Neural cell (in vitro differentiated cells): Measurements from ENCODE around the gene TM9SF4. TPM values are rescaled to one million over a fixed set of nuclear protein-coding genes. Genes with fewer than 3 reads are reported as not detected.

Experiments
- H2AFZ ChIP-seq: fragments of 200-600, 300-800 bp; sonication (generic), shearing (Covaris generic); 2 replicates; pipeline ENCODE4 v1.6.0; 2014; ENCODE audit warnings: low read depth, mild to moderate bottlenecking, antibody characterized with exemption, low read length, moderate library complexity
- H3F3A ChIP-seq: fragments of 200-600 bp; shearing (Covaris generic); 2 replicates; pipeline ENCODE4 v1.6.1; 2016; ENCODE audit warnings: mild to moderate bottlenecking, moderate library complexity, mixed read lengths, antibody characterized with exemption, low read length; ENCODE audit not compliant: insufficient read depth, poor library complexity, severe bottlenecking
- H3K27ac ChIP-seq: fragments of 200-600, 300-800 bp; sonication (generic), shearing (Covaris generic); 2 replicates; pipeline ENCODE4 v1.5.1; 2014; ENCODE audit warnings: mild to moderate bottlenecking, low read length, moderate library complexity
- H3K27me3 ChIP-seq: fragments of 300-800, 200-600 bp; sonication (generic), shearing (Covaris generic); 2 replicates; pipeline ENCODE4 v1.6.0; 2014; ENCODE audit warnings: mild to moderate bottlenecking, low read depth, low read length, moderate library complexity; ENCODE audit not compliant: insufficient read depth
- H3K36me3 ChIP-seq: fragments of 300-800, 200-600 bp; sonication (generic), shearing (Covaris generic); 2 replicates; pipeline ENCODE4 v1.5.1; 2014; ENCODE audit warnings: mild to moderate bottlenecking, antibody characterized with exemption, low read length, moderate library complexity; ENCODE audit not compliant: insufficient read depth
- H3K4me2 ChIP-seq: fragments of 300-800, 200-600 bp; sonication (generic), shearing (Covaris generic); 2 replicates; pipeline ENCODE4 v1.6.0; 2014; ENCODE audit warnings: mild to moderate bottlenecking, low read length
- H3K4me3 ChIP-seq: fragments of 300-800, 200-600 bp; sonication (generic), shearing (Covaris generic); 2 replicates; pipeline ENCODE4 v1.5.1; 2014; ENCODE audit warnings: mild to moderate bottlenecking, low read length, moderate library complexity
- H3K79me2 ChIP-seq: fragments of 200-600 bp; shearing (Covaris generic); replicated peaks from 2 replicates; pipeline ENCODE4 v1.6.0; 2014; ENCODE audit warnings: mild to moderate bottlenecking, low read length, moderate library complexity; ENCODE audit not compliant: insufficient read depth
- H3K9ac ChIP-seq: fragments of 300-800, 200-600 bp; sonication (generic), shearing (Covaris generic); 2 replicates; pipeline ENCODE4 v1.6.1; 2016; ENCODE audit warnings: mild to moderate bottlenecking, low read length, mixed read lengths
- H3K9me2 ChIP-seq: fragments of 200-600 bp; shearing (Covaris generic); 2 replicates; pipeline ENCODE4 v1.6.1; 2016; ENCODE audit warnings: mild to moderate bottlenecking, low read length, mixed read lengths; ENCODE audit not compliant: insufficient read depth
- H3K9me3 ChIP-seq: fragments of 200-600, 300-800 bp; sonication (generic), shearing (Covaris generic); 2 replicates; pipeline ENCODE4 v1.6.1; 2016; ENCODE audit warnings: mild to moderate bottlenecking, mixed run types, low read length, moderate library complexity, mixed read lengths
- H4K20me1 ChIP-seq: fragments of 200-600 bp; shearing (Covaris generic); 2 replicates; pipeline ENCODE4 v1.6.1; 2016; ENCODE audit warnings: mild to moderate bottlenecking, mixed run types; ENCODE audit not compliant: insufficient read depth
- EP300 ChIP-seq: fragments of 450-650 bp; conservative IDR thresholded peaks from 2 replicates; pipeline ENCODE4 v1.6.1; 2014; ENCODE audit warnings: antibody characterized with exemption, mild to moderate bottlenecking, moderate library complexity; ENCODE audit not compliant: poor library complexity, severe bottlenecking
- EZH2 ChIP-seq: fragments of 200-600, 300-800 bp; shearing (Covaris generic), sonication (generic); IDR thresholded peaks from 2 replicates; pipeline ENCODE4 v1.6.1; 2014; ENCODE audit warnings: antibody characterized with exemption, low read length, borderline replicate concordance, mild to moderate bottlenecking; ENCODE audit not compliant: insufficient read depth, poor library complexity, severe bottlenecking
- MXI1 ChIP-seq: fragments of 450-650 bp; conservative IDR thresholded peaks from 2 replicates; pipeline ENCODE4 v1.6.1; 2014; ENCODE audit warnings: antibody characterized with exemption, mild to moderate bottlenecking; ENCODE audit not compliant: poor library complexity, severe bottlenecking
- POLR2AphosphoS5 ChIP-seq: IDR thresholded peaks from 2 replicates; pipeline ENCODE4 v1.6.1; 2012
- RAD21 ChIP-seq: fragments of 450-650 bp; conservative IDR thresholded peaks from 2 replicates; pipeline ENCODE4 v1.6.1; 2014; ENCODE audit warnings: antibody characterized with exemption, mild to moderate bottlenecking, moderate library complexity
- SMC3 ChIP-seq: fragments of 450-650 bp; conservative IDR thresholded peaks from 2 replicates; pipeline ENCODE4 v1.6.1; 2014; ENCODE audit warnings: antibody characterized with exemption, mild to moderate bottlenecking, moderate library complexity; ENCODE audit not compliant: poor library complexity
- TAF1 ChIP-seq: IDR thresholded peaks from 2 replicates; pipeline ENCODE4 v1.6.1; 2012; ENCODE audit warnings: low read depth
- polyA plus RNA-seq: library from polyadenylated mRNA; depleted of rRNA; stranded (reverse); fragments of >200 nt; gene quantifications from 2 replicates; pipeline ENCODE4 v1.2.3, GENCODE V29; 2014
- TF ChIP-seq, protein P1 (sequence below): IDR thresholded peaks from 2 replicates; pipeline ENCODE4 v1.6.1; 2012; ENCODE audit warnings: borderline replicate concordance
- TF ChIP-seq, protein P2 (sequence below): fragments of 450-650 bp; IDR thresholded peaks from 2 replicates; pipeline ENCODE4 v1.5.1; 2014; ENCODE audit warnings: antibody characterized with exemption, mild to moderate bottlenecking, moderate library complexity; ENCODE audit not compliant: poor library complexity, severe bottlenecking

TM9SF4 gene
- polyA plus RNA-seq, 1 donor from 2014 or later = 18.3 TPM

DNA sequence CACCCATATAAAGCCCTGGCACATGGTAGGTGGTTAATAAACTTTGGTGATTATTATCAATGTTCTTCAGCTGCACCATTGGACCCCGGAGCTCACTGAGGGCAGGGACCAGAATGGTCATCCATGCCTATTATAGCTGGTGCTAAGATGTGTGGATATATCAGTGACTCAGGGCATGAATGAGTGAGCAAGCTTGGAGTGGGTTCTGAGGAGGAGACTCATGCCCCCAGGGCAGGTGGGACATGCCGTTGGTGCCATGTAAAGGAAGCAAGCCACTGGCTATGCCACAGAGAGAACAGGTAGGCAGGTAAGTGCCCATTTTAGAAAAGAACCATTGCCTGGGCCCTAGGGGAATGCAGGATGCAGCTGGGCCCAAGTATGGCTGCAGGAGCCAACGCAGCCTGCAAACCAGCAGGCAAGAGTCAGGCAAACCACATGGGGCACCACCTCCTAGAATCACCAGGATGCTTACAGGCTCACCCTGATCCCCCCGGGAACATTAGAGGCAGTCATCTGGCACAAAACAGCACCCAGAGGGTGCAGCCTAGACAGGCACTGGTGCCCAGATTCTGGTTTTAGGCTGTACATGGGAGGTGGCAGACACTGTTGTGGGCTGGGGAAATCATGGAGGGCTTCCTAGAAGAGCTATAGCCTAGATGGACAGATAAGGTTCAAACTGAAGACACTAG is 74.6 kb downstream of the TM9SF4 start:
- TF ChIP-seq SMC3 (no peak), EP300 (no peak), POLR2AphosphoS5 (no peak), EZH2 (no peak), MXI1 (no peak), RAD21 (no peak)

DNA sequence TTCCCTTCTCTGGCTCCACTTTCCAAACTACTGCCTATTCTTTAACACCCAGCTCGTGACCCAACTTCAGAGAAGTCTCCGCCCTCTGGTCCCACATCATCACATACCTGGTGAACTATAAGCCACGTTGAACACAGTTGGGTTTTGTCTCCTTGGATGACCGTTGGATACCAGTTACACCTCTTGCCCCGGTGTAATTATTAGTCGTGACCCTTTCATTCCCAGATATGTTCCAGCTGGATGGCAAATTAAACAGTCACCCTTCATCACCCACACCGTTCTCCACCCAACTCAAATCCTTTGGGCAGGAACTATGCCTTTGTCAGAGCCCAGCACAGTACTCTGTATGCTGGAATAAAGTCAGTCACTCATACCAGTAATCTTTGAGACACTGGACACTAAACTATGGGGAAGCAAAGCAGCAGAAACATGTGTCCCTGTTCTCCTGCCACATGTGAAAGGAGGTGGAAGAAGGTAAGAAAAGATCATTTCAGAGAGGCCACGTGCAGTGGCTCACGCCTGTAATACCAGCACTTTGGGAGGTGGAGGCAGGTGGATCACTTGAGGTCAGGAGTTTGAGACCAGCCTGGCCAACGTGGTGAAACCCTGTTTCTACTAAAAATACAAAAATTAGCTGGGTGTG is 75.6 kb downstream of the TM9SF4 start:
- TF ChIP-seq SMC3 = no peak
- TF ChIP-seq POLR2AphosphoS5 = no peak
- TF ChIP-seq EP300 = no peak
- TF ChIP-seq MXI1 = no peak
- no peak for TF ChIP-seq TAF1
- TF ChIP-seq, protein P1, sequence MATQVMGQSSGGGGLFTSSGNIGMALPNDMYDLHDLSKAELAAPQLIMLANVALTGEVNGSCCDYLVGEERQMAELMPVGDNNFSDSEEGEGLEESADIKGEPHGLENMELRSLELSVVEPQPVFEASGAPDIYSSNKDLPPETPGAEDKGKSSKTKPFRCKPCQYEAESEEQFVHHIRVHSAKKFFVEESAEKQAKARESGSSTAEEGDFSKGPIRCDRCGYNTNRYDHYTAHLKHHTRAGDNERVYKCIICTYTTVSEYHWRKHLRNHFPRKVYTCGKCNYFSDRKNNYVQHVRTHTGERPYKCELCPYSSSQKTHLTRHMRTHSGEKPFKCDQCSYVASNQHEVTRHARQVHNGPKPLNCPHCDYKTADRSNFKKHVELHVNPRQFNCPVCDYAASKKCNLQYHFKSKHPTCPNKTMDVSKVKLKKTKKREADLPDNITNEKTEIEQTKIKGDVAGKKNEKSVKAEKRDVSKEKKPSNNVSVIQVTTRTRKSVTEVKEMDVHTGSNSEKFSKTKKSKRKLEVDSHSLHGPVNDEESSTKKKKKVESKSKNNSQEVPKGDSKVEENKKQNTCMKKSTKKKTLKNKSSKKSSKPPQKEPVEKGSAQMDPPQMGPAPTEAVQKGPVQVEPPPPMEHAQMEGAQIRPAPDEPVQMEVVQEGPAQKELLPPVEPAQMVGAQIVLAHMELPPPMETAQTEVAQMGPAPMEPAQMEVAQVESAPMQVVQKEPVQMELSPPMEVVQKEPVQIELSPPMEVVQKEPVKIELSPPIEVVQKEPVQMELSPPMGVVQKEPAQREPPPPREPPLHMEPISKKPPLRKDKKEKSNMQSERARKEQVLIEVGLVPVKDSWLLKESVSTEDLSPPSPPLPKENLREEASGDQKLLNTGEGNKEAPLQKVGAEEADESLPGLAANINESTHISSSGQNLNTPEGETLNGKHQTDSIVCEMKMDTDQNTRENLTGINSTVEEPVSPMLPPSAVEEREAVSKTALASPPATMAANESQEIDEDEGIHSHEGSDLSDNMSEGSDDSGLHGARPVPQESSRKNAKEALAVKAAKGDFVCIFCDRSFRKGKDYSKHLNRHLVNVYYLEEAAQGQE = no peak
- TF ChIP-seq RAD21 = no peak
- no peak for TF ChIP-seq EZH2
- TF ChIP-seq, protein P2, sequence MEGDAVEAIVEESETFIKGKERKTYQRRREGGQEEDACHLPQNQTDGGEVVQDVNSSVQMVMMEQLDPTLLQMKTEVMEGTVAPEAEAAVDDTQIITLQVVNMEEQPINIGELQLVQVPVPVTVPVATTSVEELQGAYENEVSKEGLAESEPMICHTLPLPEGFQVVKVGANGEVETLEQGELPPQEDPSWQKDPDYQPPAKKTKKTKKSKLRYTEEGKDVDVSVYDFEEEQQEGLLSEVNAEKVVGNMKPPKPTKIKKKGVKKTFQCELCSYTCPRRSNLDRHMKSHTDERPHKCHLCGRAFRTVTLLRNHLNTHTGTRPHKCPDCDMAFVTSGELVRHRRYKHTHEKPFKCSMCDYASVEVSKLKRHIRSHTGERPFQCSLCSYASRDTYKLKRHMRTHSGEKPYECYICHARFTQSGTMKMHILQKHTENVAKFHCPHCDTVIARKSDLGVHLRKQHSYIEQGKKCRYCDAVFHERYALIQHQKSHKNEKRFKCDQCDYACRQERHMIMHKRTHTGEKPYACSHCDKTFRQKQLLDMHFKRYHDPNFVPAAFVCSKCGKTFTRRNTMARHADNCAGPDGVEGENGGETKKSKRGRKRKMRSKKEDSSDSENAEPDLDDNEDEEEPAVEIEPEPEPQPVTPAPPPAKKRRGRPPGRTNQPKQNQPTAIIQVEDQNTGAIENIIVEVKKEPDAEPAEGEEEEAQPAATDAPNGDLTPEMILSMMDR = no peak
- Histone ChIP-seq H3K9me2 (no peaks in the 10 kb centered on the region), H3K9me3 (no peaks in the 10 kb centered on the region), H3K79me2 (no peaks in the 10 kb centered on the region), H3K36me3 (no peaks in the 10 kb centered on the region), H3K27ac (no peak overlapping the region), H3F3A (no peaks in the 10 kb centered on the region), H4K20me1 (no peaks in the 10 kb centered on the region), H3K27me3 (no peaks in the 10 kb centered on the region), H3K4me3 (no peak overlapping the region), H3K4me2 (no peak overlapping the region), H2AFZ (no peak overlapping the region), H3K9ac (no peak overlapping the region)

More for the DNA sequence above, 74.6 kb downstream of the TM9SF4 start:
- Histone ChIP-seq H3K27ac (no peak overlapping the region), H3F3A (no peaks in the 10 kb centered on the region), H3K9me3 (no peaks in the 10 kb centered on the region), H3K9me2 (no peaks in the 10 kb centered on the region), H3K79me2 (no peaks in the 10 kb centered on the region), H4K20me1 (no peaks in the 10 kb centered on the region), H3K4me2 (no peak overlapping the region), H2AFZ (no peak overlapping the region), H3K9ac (no peak overlapping the region), H3K27me3 (no peaks in the 10 kb centered on the region), H3K4me3 (no peak overlapping the region), H3K36me3 (no peaks in the 10 kb centered on the region)
